Cardiac fibroblast (primary cell): ENCODE results near the gene NOVA1.
A peak's percentile ranks its signal among the peaks of the same experiment; 100 is the strongest.

ENCODE experiments used
- DNase-seq, 2 donors: peaks; one replicate each; pipeline versions ENCODE4 v3.0.0 to v3.0.0-alpha.2; 2010; ENCODE audit warnings: low read depth in 2 of 2
- H3K4me3 ChIP-seq, 2 donors: replicated peaks in 1 of 2; 1 replicate in 1 of 2; 2 replicates in 1 of 2; pipeline ENCODE4 v1.5.1; 2011; ENCODE audit warnings: low read depth in 2 of 2, low read length in 2 of 2, mild to moderate bottlenecking in 2 of 2, moderate library complexity in 1 of 2
- TF ChIP-seq, protein P1 (sequence below): IDR thresholded peaks from one replicate; pipeline ENCODE4 v1.5.1; 2011; ENCODE audit warnings: low read depth, mild to moderate bottlenecking, low read length, inconsistent platforms

Gene NOVA1

GRCh38 chr14:26621364-26621763 is 23.5 kb upstream of the NOVA1 start:
- H3K4me3 ChIP-seq: no peak overlapping the region
- DNase-seq: no peak
- TF ChIP-seq, protein P1, sequence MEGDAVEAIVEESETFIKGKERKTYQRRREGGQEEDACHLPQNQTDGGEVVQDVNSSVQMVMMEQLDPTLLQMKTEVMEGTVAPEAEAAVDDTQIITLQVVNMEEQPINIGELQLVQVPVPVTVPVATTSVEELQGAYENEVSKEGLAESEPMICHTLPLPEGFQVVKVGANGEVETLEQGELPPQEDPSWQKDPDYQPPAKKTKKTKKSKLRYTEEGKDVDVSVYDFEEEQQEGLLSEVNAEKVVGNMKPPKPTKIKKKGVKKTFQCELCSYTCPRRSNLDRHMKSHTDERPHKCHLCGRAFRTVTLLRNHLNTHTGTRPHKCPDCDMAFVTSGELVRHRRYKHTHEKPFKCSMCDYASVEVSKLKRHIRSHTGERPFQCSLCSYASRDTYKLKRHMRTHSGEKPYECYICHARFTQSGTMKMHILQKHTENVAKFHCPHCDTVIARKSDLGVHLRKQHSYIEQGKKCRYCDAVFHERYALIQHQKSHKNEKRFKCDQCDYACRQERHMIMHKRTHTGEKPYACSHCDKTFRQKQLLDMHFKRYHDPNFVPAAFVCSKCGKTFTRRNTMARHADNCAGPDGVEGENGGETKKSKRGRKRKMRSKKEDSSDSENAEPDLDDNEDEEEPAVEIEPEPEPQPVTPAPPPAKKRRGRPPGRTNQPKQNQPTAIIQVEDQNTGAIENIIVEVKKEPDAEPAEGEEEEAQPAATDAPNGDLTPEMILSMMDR: no peak

GRCh38 chr14:26611259-26611658 is 13.4 kb upstream of the NOVA1 start:
- H3K4me3 ChIP-seq: no peak overlapping the region
- DNase-seq: no peak
- TF ChIP-seq, protein P1: no peak

DNA sequence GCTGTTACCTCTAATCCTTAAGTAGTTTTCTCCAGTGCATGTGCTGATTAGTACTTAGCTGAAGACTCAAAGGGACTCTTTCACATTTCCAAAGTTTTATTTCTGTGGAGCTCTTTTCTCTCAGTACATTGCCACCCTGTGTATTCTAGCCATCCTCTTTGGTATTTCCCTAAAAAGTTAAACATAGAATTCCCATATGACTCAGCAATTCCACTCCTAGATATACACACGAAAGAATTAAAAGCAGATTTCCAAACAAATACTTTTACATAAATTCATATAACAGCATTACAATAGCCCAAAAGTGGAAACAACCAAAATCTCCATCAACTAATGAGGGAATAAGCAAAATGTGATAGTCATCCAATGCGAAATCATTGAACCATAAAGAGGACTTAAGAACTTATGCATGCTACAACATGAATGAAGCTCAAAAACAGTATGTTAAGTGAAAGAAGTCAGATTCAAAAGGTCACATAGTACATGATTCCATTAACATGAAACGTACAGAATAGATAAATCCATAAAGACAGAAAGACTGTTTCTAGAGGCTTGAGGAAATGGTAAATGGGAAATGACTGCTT is 9.0 kb upstream of the NOVA1 start:
- peak; percentile 11 to 30 for DNase-seq
- H3K4me3 ChIP-seq: no peak overlapping the region
- TF ChIP-seq, protein P1: no peak

GRCh38 chr14:26605602-26606001 is 7.8 kb upstream of the NOVA1 start:
- no peak overlapping the region for H3K4me3 ChIP-seq
- no peak for DNase-seq
- TF ChIP-seq, protein P1: no peak

- DNase-seq: no peak
- TF ChIP-seq, protein P1: no peak
- no peak overlapping the region for H3K4me3 ChIP-seq
Measured at GRCh38 chr14:26602902-26603301, 5.1 kb upstream of the NOVA1 start.

GRCh38 chr14:26601856-26602255 is 4.0 kb upstream of the NOVA1 start:
- no peak overlapping the region for H3K4me3 ChIP-seq
- TF ChIP-seq, protein P1: no peak
- no peak for DNase-seq

DNA sequence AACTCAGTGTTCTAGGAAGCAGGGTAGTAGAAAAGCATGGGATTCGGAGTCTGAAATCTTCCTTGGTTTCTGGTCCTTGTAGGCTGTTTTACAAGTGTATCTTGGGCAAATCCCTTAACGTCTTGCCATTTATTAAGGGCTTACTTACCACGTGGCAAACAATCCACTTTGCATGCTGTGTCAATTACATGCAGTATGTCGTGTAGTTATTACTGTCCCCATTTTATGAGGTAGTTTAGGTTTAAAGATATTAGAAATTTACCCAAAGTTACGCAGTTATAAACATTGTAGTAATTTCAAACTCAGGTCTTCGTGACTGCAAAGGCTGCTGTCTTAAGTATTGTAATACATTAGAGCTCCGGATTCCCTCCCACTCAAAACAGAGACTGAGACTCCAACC is 1.5 kb upstream of the NOVA1 start:
- DNase-seq: peak in 1 of 2 donors; percentile 3
- TF ChIP-seq, protein P1: no peak
- no peak overlapping the region for H3K4me3 ChIP-seq
